NOMO-1 treated with DMSO at 0.1 percent for 48 hours (cell line): ENCODE measurements around the gene GSTK1.

Experiments used
- DNase-seq: peaks from one replicate; lab custom pipeline; 2025; ENCODE audit not compliant: unreplicated experiment; lab: John Stamatoyannopoulos, UW

The GSTK1 gene

DNA sequence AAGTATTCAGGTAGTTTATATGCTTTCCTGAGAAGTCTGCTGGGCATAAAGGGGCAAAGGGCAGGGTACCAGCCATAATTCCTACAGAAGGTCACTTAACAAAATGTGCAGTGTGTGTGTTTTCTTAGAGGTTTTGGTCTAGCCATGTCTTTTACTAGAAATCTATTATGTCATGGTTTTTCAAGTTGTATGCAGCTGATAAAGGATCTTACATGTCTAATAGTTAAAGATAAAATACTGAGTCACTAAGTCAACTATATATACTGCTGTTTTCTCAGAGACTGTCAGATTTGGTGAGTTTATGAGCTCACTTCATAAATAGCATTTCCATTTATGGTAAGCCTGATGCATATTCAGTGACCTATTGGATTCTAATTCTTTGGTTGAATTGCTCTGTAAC lies 32.6 kb downstream of the GSTK1 start:
- no peak for DNase-seq

DNA sequence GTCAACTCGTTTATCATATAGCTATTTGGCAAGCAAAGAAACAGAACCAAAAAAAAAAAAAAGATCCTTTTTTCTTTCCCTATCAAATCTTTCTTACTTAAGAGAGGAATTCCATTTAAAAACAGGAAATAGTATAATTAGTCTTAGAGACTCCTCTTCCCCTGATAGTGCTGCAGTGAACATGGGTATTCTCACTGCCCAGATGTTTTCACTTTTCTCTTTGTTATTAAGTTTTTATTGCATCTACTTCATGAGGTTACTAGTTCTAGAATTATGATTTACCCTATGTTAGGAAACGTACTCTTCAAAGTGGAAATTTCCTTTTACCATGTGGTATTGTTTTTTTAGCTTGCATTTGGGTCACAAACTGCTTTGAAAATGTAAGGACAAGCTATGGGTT lies 33.4 kb downstream of the GSTK1 start:
- no peak for DNase-seq

DNA sequence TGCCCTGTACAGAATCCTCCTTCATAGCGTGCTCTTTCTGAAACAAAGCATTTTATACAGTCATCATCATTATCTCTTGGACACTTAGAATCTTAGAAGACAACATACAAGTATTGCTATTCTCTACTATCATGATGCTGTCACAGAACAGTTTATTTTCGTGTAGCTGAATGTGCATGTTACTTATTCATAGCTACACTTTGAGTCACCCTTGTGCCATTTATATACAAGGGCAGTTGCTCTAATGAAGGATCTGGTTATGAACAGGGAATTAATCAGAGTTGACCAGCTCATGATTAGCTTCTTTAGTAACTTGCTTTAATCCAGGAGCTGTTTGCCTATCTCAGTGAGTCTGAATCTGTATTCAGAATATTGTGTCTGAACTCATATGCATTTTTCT lies 36.1 kb downstream of the GSTK1 start:
- no peak for DNase-seq

DNA sequence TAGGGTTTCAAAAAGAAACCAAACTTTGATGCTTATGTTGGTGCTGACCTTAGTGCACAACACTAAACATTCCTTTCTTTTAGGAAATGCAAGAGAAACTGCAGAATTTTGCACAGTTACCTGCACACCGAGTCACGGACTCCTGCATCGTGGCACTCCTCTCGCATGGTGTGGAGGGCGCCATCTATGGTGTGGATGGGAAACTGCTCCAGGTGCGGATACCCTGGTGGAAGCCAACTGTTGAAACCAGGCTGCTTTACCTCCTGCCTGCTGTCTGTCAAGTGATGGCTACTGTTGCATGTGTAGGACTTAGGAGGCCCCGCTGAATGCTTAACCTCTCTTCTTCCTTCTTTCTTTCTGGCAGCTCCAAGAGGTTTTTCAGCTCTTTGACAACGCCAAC lies 36.6 kb downstream of the GSTK1 start:
- no peak for DNase-seq

DNA sequence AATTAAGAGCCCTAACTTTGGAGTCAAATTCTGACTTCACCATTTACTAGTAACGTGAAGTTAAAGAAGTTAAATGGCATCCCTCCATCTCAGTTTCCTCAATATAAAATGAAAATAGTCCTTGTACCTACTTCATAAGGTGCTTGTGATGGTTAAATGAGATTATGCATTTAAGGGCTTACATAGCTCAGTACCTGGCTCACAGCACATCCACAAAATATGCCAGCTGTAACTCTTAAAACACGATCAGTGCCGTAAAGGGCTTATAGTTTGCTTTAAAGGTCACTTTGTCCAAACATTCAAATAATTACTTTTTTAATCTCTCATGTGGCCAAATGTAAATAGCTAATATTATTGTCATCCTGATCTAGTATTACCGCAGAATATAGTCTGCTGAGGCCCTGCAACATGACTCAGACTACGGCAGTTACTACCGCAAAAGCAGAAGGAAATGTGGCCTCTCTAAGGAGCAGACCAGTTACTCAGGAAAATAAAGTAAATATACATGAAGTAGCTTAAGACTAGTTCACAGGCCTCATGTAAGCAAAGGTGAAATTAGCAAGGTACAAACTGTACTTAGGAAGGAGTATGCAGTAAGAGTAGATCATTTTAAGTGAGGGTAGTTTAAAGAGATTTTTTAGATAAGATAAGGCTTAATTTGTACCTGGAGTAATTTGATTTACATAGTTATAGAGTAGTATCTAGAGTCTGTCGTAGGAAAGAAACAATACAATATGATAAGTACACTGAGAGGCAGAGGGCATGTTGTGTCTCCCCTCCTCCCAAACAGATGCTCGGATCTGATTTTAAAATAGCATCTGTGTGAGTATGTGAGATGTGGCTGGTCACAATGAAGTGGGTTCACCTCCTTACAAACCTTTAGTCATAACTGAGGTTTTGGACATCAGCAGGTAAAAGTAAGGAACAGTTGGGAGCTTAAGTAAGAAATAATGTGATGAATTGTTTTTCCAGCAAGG lies 38.0 kb downstream of the GSTK1 start:
- DNase-seq = peak; percentile 76

DNA sequence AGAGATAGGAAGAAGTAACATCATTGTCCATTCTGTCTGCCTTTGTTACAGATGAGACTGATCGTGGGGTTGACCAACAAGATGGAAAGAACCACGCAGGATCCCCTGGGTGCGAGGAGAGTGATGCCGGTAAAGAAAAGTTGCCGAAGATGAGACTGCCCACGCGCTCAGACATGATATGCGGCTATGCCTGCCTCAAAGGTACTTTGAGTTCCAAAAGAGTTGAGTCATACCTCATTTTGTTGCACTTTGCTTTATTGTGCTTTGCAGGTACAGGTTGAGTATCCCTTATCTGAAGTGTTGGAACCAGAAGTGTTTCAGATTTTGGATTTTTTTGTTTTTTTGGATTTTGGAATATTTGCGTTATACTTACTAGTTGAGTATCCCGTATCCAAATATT lies 40.5 kb downstream of the GSTK1 start:
- no peak for DNase-seq

DNA sequence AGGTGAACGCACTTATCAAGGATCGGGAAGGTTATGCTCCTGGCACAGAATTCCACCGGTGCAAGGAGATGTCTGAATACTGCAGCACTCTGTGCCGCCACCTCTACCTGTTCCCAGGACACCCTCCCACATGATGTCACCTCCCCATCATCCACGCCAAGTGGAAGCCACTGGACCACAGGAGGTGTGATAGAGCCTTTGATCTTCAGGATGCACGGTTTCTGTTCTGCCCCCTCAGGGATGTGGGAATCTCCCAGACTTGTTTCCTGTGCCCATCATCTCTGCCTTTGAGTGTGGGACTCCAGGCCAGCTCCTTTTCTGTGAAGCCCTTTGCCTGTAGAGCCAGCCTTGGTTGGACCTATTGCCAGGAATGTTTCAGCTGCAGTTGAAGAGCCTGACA lies 41.7 kb downstream of the GSTK1 start:
- no peak for DNase-seq

DNA sequence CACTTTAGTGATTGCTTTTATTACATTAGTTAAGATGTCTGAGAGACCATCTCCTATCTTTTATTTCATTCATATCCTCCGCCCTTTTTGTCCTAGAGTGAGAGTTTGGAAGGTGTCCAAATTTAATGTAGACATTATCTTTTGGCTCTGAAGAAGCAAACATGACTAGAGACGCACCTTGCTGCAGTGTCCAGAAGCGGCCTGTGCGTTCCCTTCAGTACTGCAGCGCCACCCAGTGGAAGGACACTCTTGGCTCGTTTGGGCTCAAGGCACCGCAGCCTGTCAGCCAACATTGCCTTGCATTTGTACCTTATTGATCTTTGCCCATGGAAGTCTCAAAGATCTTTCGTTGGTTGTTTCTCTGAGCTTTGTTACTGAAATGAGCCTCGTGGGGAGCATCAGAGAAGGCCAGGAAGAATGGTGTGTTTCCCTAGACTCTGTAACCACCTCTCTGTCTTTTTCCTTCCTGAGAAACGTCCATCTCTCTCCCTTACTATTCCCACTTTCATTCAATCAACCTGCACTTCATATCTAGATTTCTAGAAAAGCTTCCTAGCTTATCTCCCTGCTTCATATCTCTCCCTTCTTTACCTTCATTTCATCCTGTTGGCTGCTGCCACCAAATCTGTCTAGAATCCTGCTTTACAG lies 42.3 kb downstream of the GSTK1 start:
- peak; percentile 54 for DNase-seq

DNA sequence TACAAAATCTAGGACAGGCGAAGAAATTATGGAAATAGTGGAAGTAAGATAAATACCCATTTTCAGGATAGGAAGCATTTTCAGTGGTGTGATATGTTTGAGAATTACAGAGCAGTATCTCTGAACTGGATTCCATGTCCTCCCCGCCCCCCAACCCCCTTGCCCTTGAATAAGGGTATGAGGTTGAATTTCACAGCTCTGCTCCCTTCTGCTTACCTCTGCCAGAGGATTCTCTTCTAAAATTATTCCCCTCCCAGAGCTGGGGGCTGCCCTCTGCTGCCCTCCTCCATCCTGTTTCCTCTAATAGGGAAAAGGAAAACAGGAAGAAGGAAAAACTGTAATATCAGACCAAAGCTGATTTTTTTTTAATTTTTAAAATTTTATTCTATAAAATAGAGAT lies 45.4 kb downstream of the GSTK1 start:
- no peak for DNase-seq

DNA sequence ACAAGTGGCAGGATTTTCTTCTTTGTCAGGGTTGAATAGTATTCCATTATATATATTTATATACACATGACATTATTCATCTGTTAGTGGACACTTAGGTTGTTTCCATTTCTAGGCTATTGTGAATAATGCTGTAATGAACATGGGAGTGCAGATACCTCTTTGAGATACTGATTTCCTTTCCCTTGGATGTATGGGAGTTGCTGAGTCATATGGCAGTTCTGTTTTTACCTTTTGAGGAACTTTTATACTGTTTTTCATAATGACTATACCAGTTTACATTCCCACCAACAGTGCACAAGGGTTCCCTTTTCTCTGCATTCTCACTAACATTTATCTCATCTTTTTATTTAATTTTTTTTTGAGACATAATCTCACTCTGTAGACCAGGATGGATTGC lies 50.9 kb downstream of the GSTK1 start:
- peak; percentile 3 for DNase-seq

DNA sequence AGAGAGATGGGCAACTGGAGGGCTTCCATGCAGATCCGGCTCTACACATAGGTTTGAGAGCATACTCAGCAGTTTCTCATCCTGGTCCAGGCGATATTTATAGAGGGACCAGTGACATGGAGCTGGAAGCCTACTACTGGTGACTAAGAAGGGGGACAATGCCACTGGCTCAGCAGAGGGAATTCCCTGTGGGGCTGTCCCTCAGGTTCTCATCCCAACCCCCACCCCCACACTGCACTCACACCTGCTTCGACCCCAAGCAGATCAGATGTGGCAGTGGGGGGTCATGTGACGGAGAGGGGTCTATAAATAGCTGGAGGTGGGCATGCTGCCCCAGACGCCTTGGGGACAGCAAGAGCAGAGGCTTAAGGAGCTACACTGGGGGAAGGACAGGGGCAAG lies 52.5 kb downstream of the GSTK1 start, which contains the start of gene CLCN1:
TSS of gene CLCN1 (plus strand) at position 336 of the 400 bp plus-strand sequence. CDS start 102 bp downstream, outside the sequence.
- DNase-seq = no peak

DNA sequence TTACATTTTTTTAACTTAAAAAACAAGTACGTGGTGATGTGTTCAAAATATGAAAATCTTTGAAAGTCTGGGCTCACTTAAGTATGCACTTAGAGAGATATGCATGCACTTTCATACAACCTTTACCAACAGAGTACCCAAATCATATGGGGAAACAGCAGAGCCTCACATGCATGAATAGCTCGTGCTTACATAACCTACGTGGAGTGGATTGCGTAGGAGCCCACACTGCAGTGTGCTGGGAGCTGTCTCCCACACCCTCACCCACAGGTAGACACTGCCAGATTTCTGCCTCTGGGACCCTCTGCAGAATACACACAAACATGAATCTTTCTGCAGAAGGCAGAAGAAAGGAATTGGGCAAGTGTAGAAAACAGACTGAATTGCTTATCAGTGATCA lies 53.3 kb downstream of the GSTK1 start:
- DNase-seq = no peak

DNA sequence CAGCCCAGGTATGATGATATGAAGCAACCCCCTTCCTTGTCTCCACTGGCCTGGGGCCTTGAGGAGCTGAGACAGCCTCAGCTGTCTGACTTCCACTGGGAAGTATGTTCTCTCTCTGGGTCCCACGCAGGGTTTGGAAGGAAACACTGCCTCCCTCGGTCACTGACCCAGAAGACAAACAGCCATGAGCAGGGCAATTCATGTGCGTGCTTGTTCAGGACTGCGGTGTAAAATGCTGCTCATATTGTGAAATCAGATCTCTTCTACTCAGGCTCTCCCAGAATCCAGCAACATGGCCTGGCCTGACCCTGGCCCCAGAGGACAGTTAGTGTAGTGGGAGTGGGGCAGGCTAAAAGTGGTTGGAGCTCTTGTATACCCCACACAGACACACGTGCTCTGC lies 55.4 kb downstream of the GSTK1 start:
- DNase-seq = peak; percentile 34
